Measurements from ENCODE around the gene CELSR1.

DNA sequence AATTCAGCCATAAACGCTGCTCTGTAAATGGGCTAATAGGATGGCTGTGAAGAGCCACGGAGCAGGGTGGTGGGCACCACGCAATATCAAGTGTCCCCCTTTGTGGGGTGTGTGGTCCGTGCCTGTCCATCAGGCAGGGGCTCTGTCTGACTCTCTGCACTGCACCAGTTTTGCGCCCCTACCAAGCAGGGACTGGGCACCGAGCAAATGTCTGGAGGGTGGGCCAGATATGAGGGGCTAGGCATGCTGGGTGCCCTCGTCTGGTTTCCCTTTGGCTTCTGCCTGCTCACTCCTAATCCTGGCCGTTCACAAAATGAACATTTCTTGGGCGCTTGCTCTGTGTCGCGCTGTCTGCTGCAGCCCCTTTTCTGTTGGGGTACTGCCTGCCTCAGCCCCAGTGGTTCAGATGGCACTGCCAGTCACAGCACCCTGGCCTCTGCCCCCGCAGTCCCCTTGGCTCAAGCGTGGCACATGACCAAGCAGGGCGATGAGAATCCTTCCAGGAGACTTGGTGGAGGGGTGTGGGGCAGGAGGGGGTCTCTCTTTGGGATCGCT lies 37.1 kb upstream of the CELSR1 start:
- no peak for TF ChIP-seq TAF1 (IDR thresholded peaks at IDR 0.05; ENCODE audit: borderline replicate concordance, low read depth, low read length)
- TF ChIP-seq POLR2AphosphoS5 (IDR thresholded peaks at IDR 0.05; ENCODE audit: low read depth, low read length) = no peak

All from GM12892 (cell line).